Measurements from ENCODE around the gene RAB18. TPM values are rescaled to one million over a fixed set of nuclear protein-coding genes. Genes with fewer than 3 reads are reported as not detected.
A peak's percentile ranks its signal among the peaks of the same experiment; 100 is the strongest.

Gene RAB18
- total and polyA plus RNA-seq, 2 donors (not counting 1 experiment from before 2014, with no cell fraction given) = 8.4 to 60.5 TPM

GRCh38 chr10:27535317-27535716 is 31.2 kb downstream of the RAB18 start:
- POLR2A ChIA-PET = no interaction called here
- Histone ChIP-seq H3K27me3 (replicated peaks in 1 of 4; ENCODE audit: control extremely low read depth in 1 of 4, control insufficient read depth in 3 of 4, insufficient read depth in 4 of 4, low read length in 3 of 4) (no peaks in the 10 kb centered on the region), H3K4me1 (ENCODE audit: control insufficient read depth in 2 of 2, insufficient read depth in 2 of 2, low read length in 2 of 2) (no peaks in the 10 kb centered on the region), H2AFZ (ENCODE audit: insufficient read depth, low read depth, low read length, poor library complexity, severe bottlenecking) (no peak overlapping the region), H3K27ac (ENCODE audit: low read length in 2 of 2) (no peak overlapping the region), H4K20me1 (ENCODE audit: control insufficient read depth, insufficient read depth, low read length, poor library complexity, severe bottlenecking) (no peaks in the 10 kb centered on the region), H3K9ac (ENCODE audit: low read length) (no peak overlapping the region), H3K4me2 (replicated peaks; ENCODE audit: low read depth, low read length, poor library complexity, severe bottlenecking) (no peak overlapping the region), H3K9me3 (ENCODE audit: control extremely low read depth in 1 of 3, control insufficient read depth in 2 of 3, insufficient read depth in 1 of 3, low read length in 2 of 3) (no peaks in the 10 kb centered on the region), H3K4me3 (ENCODE audit: control extremely low read depth in 1 of 5, extremely low read depth in 1 of 5, insufficient read depth in 1 of 5, low read depth in 2 of 5, low read length in 4 of 5) (no peak overlapping the region), H3K36me3 (replicated peaks in 1 of 2; ENCODE audit: control extremely low read depth in 1 of 2, control insufficient read depth in 1 of 2, extremely low read depth in 1 of 2, insufficient read depth in 2 of 2, low read length in 1 of 2) (peaks cover 7 to 55% of the 10 kb centered on the region in 2 experiments), H3K79me2 (ENCODE audit: control insufficient read depth, insufficient read depth, low read length) (no peaks in the 10 kb centered on the region)
- CTCF ChIA-PET = no interaction called here
- no peak for TF ChIP-seq CTCF (IDR thresholded peaks at IDR 0.05)
- ATAC-seq (ENCODE audit: low read depth) (no peak), DNase-seq (no peak)
- H3K9me3 Mint-ChIP-seq (ENCODE audit: insufficient read depth) = no peaks in the 10 kb centered on the region
- H3K4me3 Mint-ChIP-seq = no peak overlapping the region
- no peaks in the 10 kb centered on the region for H3K27me3 Mint-ChIP-seq
- 100% methylated on average over 4 of the region's 4 CpGs for WGBS (ENCODE audit: insufficient coverage)
- intact Hi-C loops (cut with micrococcal nuclease) = no loop called here
- H3K27ac Mint-ChIP-seq = no peak overlapping the region
- peaks cover 2% of the 10 kb centered on the region for H3K4me1 Mint-ChIP-seq

GRCh38 chr10:27536437-27536836 is 32.3 kb downstream of the RAB18 start:
- Histone ChIP-seq H3K9me3 (ENCODE audit: control extremely low read depth in 1 of 3, control insufficient read depth in 2 of 3, insufficient read depth in 1 of 3, low read length in 2 of 3) (no peaks in the 10 kb centered on the region), H2AFZ (ENCODE audit: insufficient read depth, low read depth, low read length, poor library complexity, severe bottlenecking) (no peak overlapping the region), H3K4me1 (ENCODE audit: control insufficient read depth in 2 of 2, insufficient read depth in 2 of 2, low read length in 2 of 2) (no peaks in the 10 kb centered on the region), H3K4me3 (ENCODE audit: control extremely low read depth in 1 of 5, extremely low read depth in 1 of 5, insufficient read depth in 1 of 5, low read depth in 2 of 5, low read length in 4 of 5) (no peak overlapping the region), H3K27ac (ENCODE audit: low read length in 2 of 2) (peak overlapping the region in 1 of 2 donors; percentile 3), H3K4me2 (replicated peaks; ENCODE audit: low read depth, low read length, poor library complexity, severe bottlenecking) (no peak overlapping the region), H3K36me3 (replicated peaks in 1 of 2; ENCODE audit: control extremely low read depth in 1 of 2, control insufficient read depth in 1 of 2, extremely low read depth in 1 of 2, insufficient read depth in 2 of 2, low read length in 1 of 2) (peaks cover 10 to 56% of the 10 kb centered on the region in 2 experiments), H3K9ac (ENCODE audit: low read length) (no peak overlapping the region), H4K20me1 (ENCODE audit: control insufficient read depth, insufficient read depth, low read length, poor library complexity, severe bottlenecking) (no peaks in the 10 kb centered on the region), H3K27me3 (replicated peaks in 1 of 4; ENCODE audit: control extremely low read depth in 1 of 4, control insufficient read depth in 3 of 4, insufficient read depth in 4 of 4, low read length in 3 of 4) (no peaks in the 10 kb centered on the region), H3K79me2 (ENCODE audit: control insufficient read depth, insufficient read depth, low read length) (no peaks in the 10 kb centered on the region)
- Mint-ChIP-seq H3K4me3 (no peak overlapping the region), H3K9me3 (ENCODE audit: insufficient read depth) (no peaks in the 10 kb centered on the region), H3K27ac (no peak overlapping the region), H3K4me1 (no peaks in the 10 kb centered on the region), H3K27me3 (no peaks in the 10 kb centered on the region)
- DNase-seq (no peak), ATAC-seq (ENCODE audit: low read depth) (no peak)
- ChIA-PET CTCF (no interaction called here), POLR2A (no interaction called here)
- TF ChIP-seq EZH2 (IDR thresholded peaks at IDR 0.05; ENCODE audit: borderline replicate concordance, insufficient read depth, low read depth, low read length, poor library complexity, severe bottlenecking) (no peak), CTCF (IDR thresholded peaks at IDR 0.05) (no peak)
- intact Hi-C loops (cut with micrococcal nuclease) = no loop called here

Data from B cell (primary cell).